GM12873 (cell line): ENCODE measurements around the gene SORCS2.

Source experiments
- TF ChIP-seq, protein P1 (sequence below): IDR thresholded peaks from 2 replicates; pipeline ENCODE4 v1.5.1; 2012; ENCODE audit warnings: low read depth, mild to moderate bottlenecking, moderate library complexity, low read length, control low read depth; ENCODE audit not compliant: insufficient read depth; ENCODE audit errors: missing control alignments

The SORCS2 gene

DNA sequence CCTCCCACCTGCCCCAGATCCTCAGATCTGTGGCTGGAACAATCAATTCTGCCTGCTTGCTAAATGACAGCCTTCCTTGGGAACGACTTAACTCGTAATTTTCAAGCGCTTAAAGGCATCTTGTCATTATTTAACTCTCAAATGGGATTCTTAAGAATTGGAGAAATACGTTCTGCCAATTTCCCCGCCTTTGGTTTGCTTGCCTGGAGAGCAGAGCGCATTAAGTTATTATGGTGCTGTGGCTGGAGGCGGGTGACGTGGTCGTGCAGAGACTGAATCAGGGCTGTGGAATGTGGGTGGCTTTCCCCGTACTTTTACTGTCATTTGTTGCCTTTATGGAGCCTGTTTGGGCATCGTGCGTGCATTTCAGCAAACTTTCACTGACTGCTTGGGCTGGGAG lies 321.3 kb downstream of the SORCS2 start:
- TF ChIP-seq, protein P1, sequence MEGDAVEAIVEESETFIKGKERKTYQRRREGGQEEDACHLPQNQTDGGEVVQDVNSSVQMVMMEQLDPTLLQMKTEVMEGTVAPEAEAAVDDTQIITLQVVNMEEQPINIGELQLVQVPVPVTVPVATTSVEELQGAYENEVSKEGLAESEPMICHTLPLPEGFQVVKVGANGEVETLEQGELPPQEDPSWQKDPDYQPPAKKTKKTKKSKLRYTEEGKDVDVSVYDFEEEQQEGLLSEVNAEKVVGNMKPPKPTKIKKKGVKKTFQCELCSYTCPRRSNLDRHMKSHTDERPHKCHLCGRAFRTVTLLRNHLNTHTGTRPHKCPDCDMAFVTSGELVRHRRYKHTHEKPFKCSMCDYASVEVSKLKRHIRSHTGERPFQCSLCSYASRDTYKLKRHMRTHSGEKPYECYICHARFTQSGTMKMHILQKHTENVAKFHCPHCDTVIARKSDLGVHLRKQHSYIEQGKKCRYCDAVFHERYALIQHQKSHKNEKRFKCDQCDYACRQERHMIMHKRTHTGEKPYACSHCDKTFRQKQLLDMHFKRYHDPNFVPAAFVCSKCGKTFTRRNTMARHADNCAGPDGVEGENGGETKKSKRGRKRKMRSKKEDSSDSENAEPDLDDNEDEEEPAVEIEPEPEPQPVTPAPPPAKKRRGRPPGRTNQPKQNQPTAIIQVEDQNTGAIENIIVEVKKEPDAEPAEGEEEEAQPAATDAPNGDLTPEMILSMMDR, result no peak

DNA sequence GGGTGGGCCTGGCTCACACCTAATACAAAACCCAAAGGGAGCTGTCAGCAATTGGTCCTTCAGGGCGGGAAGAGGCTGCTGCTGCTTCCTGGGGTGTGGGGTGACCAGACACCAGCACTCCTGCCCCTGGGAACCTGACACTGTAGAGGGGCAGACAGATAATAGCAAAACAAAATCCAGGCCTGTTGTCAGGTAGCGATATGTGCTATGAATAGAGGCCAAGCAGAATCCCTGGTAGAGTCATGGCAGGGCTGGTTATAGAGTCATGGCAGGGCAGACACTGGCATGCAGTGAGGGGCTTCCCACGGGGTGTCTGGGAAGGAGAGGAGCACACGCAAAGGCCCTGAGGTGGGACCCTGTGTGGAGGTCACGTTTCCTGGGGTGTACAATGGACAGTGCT lies 321.9 kb downstream of the SORCS2 start:
- TF ChIP-seq, protein P1, result no peak

DNA sequence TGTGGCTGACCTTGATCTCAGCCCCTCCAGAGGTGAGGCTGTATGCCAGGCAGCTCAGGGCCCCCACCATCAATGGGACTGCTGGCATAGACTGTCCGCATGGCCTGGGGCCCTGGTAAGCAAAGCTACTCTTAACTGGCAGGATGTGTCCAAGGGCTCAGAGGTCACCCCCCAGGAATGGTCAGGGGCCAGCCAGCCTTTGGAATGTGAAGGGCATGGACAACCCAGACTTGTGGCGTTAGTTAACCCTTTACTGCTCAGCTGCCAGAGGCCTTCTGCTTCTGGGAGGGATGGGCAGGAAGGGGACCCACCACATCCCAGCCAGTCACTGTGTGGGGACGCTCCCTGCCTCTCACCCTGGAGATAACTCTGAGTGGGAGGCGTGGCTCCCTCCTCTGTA lies 322.5 kb downstream of the SORCS2 start:
- TF ChIP-seq, protein P1, result no peak

DNA sequence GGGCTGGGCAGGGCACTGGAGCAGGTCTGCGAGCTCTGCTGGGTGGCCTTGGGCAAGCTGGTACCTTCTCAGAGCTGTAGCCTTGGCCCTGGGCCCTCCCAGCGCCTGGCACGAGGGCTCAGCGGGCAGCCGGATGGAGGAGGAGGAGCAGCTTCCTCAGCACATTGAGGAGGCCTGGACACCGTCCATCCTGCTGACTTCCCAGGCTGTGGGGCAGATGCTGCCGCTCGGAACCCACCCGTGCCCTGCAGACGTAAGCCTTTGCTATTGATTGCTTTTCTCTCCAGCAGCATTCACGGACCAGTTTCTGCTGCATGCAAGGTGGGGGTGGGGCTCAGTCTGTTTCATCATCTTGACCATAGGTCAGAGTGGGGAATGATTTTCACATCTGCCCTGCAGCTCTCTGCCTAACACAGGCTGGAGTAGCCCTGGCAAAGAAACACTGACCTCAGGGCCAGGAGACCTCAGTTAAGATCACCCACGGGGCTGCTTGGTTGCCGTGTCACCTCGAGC lies 323.1 kb downstream of the SORCS2 start:
- TF ChIP-seq, protein P1, result no peak

DNA sequence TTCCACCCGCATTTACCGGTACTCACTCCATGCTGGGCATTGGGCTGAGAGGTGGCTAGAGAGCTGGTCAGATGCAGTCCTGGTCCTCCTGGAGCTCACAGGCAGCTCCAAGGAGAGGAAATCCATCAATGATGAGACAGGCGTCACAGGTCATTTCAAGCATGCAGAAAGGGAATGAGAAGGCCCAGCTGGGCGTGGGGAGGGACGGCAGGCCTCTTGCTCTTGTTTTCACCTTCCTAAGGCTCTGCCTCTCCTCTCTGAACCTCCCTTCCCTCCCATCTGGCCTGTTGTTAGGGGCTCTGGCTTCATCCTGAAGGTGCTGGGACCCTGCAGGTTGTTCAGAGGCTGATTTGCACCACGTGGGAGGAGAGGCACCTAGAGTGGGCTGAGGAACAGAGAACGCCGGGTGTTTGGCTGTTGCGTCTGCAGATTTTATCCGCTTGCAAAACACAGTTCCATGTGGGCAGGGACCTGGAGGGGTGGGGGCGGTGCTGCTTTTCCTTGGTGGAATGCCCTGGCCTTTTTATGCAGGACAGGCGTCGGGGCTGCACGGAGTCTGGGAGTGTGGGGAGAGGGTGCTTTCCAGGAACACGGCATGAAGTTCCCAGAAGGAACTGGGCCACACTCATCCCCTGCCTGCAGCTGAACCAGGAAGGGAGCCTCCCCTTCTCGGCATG lies 323.9 kb downstream of the SORCS2 start:
- TF ChIP-seq, protein P1, result no peak

DNA sequence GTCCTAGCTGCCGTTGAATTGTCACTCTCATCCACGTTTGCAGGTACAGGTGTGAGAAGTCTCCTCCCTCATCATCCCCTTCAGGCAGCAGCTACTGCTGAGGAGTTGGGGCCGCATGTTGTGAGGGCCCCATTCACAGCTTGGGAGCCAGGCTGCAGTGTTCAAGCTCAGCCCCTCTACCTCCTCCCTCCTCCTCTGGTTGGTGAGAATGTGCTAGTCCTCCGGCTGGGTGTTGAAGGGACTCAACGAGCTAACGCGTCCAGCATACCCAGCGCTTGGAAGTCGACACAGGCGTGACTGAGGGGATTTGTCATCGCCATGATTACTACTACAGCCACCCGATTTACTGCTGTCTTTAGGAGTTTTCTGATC lies 324.4 kb downstream of the SORCS2 start:
- TF ChIP-seq, protein P1, result no peak

DNA sequence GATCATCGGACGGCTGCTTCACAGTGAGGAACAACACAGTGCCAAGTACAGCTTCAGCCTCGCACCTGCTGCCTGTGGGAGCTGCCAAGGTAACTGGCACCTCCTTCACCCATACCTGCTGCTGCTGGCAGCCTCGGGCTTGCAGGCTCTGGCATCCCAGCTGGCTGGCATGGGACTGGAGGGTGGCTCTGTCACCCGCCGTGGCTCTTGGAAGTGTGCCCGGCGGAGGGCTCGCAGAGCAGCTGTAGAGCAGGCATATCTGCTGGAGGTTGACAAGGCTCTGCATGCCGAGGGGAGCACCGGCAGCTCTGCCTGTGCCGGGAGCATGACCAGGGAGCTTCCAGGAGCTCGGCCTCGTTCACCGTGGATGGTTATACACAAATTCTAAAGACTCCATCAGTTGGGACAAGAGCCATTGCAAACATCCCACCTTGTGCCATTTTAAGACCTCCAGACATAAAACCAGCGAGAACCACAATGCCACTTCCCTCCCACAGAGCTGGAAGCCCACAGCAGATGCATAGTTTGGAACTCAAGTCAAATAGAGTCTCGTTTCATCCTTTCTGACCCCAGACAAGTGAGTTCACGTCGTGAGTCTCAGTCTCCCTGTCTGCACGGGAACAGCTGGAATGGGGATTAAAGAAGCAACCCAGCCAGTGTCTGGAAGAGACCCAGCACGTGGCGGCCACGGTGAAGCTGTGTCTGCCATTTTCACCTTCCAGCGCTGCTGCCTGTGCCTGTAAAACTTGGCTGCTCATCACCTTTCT lies 326.7 kb downstream of the SORCS2 start:
- TF ChIP-seq, protein P1, result no peak
